GM12892 (cell line): ENCODE data around the gene COTL1.

Experiments used
- POLR2A ChIP-seq: IDR thresholded peaks from 2 replicates; pipeline ENCODE4 v1.6.1; 2011; ENCODE audit warnings: low read depth, low read length, control low read depth
- POLR2AphosphoS5 ChIP-seq: IDR thresholded peaks from 2 replicates; pipeline ENCODE4 v1.6.1; 2011; ENCODE audit warnings: low read depth, low read length, control low read depth

DNA sequence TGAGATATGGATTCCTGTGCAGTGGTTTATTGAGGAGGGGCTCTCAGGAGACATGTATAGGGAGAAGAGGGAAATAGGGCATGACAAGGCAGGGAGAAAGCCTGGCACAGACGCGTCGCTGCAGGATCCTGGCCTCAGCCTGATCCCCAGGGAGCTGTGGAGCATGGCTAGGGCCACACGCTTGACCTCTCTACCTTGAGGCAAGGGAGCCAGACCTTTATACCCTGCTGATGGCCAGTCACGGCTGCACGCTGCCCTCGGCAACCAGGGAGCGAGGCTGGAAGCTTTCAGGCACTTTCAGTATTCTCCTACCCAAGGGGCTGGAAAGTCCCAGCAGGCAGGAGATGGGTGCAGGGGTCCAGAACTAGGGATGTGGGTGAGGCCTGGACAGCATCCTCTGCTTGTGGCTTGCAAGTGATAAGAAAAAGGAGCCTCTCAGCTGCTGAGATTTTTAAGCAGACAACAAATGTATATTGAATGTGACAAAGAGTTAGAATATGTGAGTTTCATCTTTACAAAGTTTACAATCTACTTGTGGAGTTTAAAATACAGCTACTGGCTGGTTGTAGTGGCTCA is 20.4 kb upstream of the COTL1 start:
- TF ChIP-seq POLR2AphosphoS5 (no peak), POLR2A (no peak)
